HepG2 (cell line): ENCODE data around the gene PNLIPRP3.

Experiments
- ATF4 ChIP-seq, 2 experiments: fragments of 450-650 bp in 1 of 2; sonication (generic) in 1 of 2; formaldehyde crosslinking; IDR thresholded peaks; 2 replicates each; pipeline versions ENCODE4 v1.5.0 to v1.8.0; 2020 to 2022; ENCODE audit warnings: mild to moderate bottlenecking in 1 of 2, missing genetic modification reagents in 1 of 2
- HCFC1 ChIP-seq: fragments of 150-350 bp; IDR thresholded peaks from 2 replicates; pipeline ENCODE4 v1.6.1; 2014; ENCODE audit warnings: low read depth, low read length
- MIER3 ChIP-seq: IDR thresholded peaks from 2 replicates; pipeline ENCODE4 v1.6.1; 2016; ENCODE audit warnings: missing compliant biosample characterization, borderline replicate concordance
- MTF1 ChIP-seq: sonication (generic); formaldehyde crosslinking; IDR thresholded peaks from 2 replicates; pipeline ENCODE4 v1.5.0; 2020; ENCODE audit warnings: missing genetic modification reagents
- NCOA1 ChIP-seq: sonication (generic); formaldehyde crosslinking; IDR thresholded peaks from 2 replicates; pipeline ENCODE4 v1.9.0; 2021; ENCODE audit warnings: missing genetic modification reagents
- PCBP1 ChIP-seq: fragments of 200-400 bp; formaldehyde crosslinking; IDR thresholded peaks from 2 replicates; pipeline ENCODE4 v1.6.1; 2017; ENCODE audit warnings: mild to moderate bottlenecking, low read depth, low read length, borderline replicate concordance
- POLR2A ChIP-seq, 2 experiments: IDR thresholded peaks; 2 replicates each; pipeline ENCODE4 v1.6.1; 2011; ENCODE audit warnings: low read depth in 2 of 2, low read length in 2 of 2, mild to moderate bottlenecking in 1 of 2, moderate library complexity in 1 of 2; ENCODE audit not compliant: insufficient read depth in 1 of 2
- REST ChIP-seq, 2 experiments: IDR thresholded peaks; 2 replicates each; pipeline ENCODE4 v1.6.1; 2011 to 2012; ENCODE audit warnings: low read length in 2 of 2, borderline replicate concordance in 1 of 2, low read depth in 1 of 2, mild to moderate bottlenecking in 1 of 2, moderate library complexity in 1 of 2
- SMAD1 ChIP-seq: sonication (generic); formaldehyde crosslinking; IDR thresholded peaks from 2 replicates; pipeline ENCODE4 v1.4.0; 2020; ENCODE audit warnings: missing genetic modification reagents, low read depth, mild to moderate bottlenecking, borderline replicate concordance
- YEATS4 ChIP-seq: sonication (generic); formaldehyde crosslinking; IDR thresholded peaks from 2 replicates; pipeline ENCODE4 v1.4.0; 2020; ENCODE audit warnings: missing genetic modification reagents, borderline replicate concordance
- ZFP37 ChIP-seq: sonication (generic); formaldehyde crosslinking; IDR thresholded peaks from 2 replicates; pipeline ENCODE4 v1.4.0; 2020; ENCODE audit warnings: missing genetic modification reagents, borderline replicate concordance
- TF ChIP-seq, protein P1 (sequence below): sonication (generic); formaldehyde crosslinking; IDR thresholded peaks from 2 replicates; pipeline ENCODE4 v1.4.0; 2020; ENCODE audit warnings: missing genetic modification reagents

DNA sequence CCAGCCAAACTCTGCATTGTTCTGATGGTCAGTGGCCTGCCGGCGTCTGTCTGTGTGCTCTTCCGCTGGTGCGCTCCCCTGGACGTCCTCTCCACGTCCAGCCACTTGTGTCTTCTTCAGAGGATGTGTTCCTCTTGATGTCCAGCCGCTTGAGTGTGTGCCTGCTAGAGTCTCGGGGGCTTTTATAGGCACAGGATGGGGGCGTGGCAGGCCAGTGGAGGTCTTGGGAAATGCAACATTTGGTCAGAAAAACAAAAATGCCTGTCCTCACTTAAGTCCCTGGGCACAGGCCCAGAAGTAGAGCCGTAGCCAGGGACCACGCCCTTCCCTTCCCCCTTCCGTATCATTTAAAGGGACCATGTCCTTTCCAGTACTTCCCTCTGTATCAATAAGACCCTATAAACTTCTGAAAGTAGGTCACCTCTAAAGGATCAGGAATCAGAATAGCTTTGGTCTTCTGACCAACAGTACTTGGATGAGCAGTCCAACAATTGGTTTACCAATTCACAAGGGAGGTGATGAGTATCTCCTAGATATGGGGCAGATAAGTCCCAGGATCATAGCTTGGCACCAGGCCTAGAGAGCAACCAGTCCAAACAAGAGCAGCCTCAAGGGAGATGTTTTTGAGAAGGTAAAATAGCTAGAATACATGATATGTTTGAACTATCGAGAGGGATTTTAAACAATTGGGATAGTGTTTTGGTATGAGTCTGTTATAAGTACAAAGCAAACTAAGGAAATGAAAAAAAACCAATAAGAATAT, 32.2 kb upstream of the PNLIPRP3 start:
- no peak for TF ChIP-seq MIER3
- TF ChIP-seq SMAD1 (CRISPR knock-in tag) = no peak
- TF ChIP-seq PCBP1 = no peak
- TF ChIP-seq MTF1 (CRISPR knock-in tag) = no peak
- TF ChIP-seq ATF4 (CRISPR knock-in tag; IDR thresholded peaks at IDR 0.05) = no peak
- TF ChIP-seq NCOA1 (CRISPR knock-in tag) = no peak
- TF ChIP-seq HCFC1 = no peak
- TF ChIP-seq YEATS4 (CRISPR knock-in tag) = no peak
- TF ChIP-seq, protein P1, sequence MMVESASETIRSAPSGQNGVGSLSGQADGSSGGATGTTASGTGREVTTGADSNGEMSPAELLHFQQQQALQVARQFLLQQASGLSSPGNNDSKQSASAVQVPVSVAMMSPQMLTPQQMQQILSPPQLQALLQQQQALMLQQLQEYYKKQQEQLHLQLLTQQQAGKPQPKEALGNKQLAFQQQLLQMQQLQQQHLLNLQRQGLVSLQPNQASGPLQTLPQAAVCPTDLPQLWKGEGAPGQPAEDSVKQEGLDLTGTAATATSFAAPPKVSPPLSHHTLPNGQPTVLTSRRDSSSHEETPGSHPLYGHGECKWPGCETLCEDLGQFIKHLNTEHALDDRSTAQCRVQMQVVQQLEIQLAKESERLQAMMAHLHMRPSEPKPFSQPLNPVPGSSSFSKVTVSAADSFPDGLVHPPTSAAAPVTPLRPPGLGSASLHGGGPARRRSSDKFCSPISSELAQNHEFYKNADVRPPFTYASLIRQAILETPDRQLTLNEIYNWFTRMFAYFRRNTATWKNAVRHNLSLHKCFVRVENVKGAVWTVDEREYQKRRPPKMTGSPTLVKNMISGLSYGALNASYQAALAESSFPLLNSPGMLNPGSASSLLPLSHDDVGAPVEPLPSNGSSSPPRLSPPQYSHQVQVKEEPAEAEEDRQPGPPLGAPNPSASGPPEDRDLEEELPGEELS = no peak
- no peak for TF ChIP-seq REST (IDR thresholded peaks at IDR 0.05; ENCODE audit: borderline replicate concordance in 1 of 2, low read depth in 1 of 2, low read length in 2 of 2)
- TF ChIP-seq POLR2A (IDR thresholded peaks at IDR 0.05; ENCODE audit: insufficient read depth in 1 of 2, low read depth in 2 of 2, low read length in 2 of 2) = no peak
- TF ChIP-seq ZFP37 (CRISPR knock-in tag) = no peak
